ENCODE measurements around the gene RNF169. TPM values are rescaled to one million over a fixed set of nuclear protein-coding genes. Genes with fewer than 3 reads are reported as not detected.

RNF169 gene
- total RNA-seq, 1 donor from 2014 or later = 20.9 TPM

DNA sequence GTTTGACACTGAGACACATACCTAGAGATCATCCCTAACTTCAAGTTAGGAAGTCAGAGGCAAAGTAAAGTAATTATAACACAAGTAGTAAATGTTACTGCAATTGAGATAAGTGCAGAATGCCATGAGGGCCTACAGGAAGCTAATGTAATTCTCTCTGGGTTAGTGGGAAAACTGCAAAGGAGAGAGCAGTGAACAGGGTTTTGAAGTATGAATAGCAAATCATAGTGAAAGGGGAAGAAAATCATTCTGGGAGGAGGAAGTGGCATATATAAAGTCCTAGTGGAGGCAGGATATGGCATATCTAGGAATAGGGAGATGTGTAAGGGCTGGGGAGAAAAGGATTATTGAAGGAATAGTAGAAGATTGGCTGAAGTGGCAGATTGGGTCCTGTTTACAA, 27.9 kb downstream of the RNF169 start:
- Histone ChIP-seq H3K4me1 (peaks cover 30% of the 10 kb centered on the region), H3K36me3 (no peaks in the 10 kb centered on the region), H3K27ac (no peak overlapping the region), H3K27me3 (no peaks in the 10 kb centered on the region), H3K4me3 (no peak overlapping the region), H3K9me3 (no peaks in the 10 kb centered on the region)
- intact Hi-C loops (cut with DNase I) = no loop called here
- DNase-seq (ENCODE audit: extremely low spot score in 2 of 2) = no peak
- TF ChIP-seq, protein P1, sequence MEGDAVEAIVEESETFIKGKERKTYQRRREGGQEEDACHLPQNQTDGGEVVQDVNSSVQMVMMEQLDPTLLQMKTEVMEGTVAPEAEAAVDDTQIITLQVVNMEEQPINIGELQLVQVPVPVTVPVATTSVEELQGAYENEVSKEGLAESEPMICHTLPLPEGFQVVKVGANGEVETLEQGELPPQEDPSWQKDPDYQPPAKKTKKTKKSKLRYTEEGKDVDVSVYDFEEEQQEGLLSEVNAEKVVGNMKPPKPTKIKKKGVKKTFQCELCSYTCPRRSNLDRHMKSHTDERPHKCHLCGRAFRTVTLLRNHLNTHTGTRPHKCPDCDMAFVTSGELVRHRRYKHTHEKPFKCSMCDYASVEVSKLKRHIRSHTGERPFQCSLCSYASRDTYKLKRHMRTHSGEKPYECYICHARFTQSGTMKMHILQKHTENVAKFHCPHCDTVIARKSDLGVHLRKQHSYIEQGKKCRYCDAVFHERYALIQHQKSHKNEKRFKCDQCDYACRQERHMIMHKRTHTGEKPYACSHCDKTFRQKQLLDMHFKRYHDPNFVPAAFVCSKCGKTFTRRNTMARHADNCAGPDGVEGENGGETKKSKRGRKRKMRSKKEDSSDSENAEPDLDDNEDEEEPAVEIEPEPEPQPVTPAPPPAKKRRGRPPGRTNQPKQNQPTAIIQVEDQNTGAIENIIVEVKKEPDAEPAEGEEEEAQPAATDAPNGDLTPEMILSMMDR (IDR thresholded peaks at IDR 0.05) = no peak
- no peak for TF ChIP-seq POLR2A (IDR thresholded peaks at IDR 0.05)
- no peak for TF ChIP-seq POLR2AphosphoS5 (IDR thresholded peaks at IDR 0.05; ENCODE audit: insufficient read depth in 1 of 2, low read depth in 1 of 2)

DNA sequence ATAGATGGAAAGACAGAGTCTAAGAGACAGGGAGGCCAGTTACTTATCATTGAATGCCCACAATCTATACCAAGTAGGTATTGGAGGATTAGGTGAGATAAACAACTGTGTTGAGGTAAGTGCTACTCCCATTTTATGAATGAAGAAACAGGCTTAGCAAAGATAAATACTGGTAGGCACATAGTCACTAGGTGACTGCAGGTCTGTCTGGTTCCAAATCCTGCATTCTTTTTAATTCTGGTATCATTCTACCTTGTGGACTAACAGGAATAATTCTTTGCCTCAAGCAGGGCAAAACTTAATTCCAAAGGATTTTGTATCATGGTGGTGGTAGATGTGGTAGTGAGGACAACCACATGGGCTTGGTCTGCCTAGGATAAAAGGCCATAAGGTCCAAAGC, 28.4 kb downstream of the RNF169 start:
- Histone ChIP-seq H3K27ac (no peak overlapping the region), H3K4me1 (peaks cover 35% of the 10 kb centered on the region), H3K9me3 (no peaks in the 10 kb centered on the region), H3K27me3 (no peaks in the 10 kb centered on the region), H3K4me3 (no peak overlapping the region), H3K36me3 (no peaks in the 10 kb centered on the region)
- DNase-seq (ENCODE audit: extremely low spot score in 2 of 2) = no peak
- TF ChIP-seq, protein P1 (IDR thresholded peaks at IDR 0.05) = no peak
- TF ChIP-seq POLR2AphosphoS5 (IDR thresholded peaks at IDR 0.05; ENCODE audit: insufficient read depth in 1 of 2, low read depth in 1 of 2) = no peak
- no peak for TF ChIP-seq POLR2A (IDR thresholded peaks at IDR 0.05)
- intact Hi-C loops (cut with DNase I) = no loop called here

DNA sequence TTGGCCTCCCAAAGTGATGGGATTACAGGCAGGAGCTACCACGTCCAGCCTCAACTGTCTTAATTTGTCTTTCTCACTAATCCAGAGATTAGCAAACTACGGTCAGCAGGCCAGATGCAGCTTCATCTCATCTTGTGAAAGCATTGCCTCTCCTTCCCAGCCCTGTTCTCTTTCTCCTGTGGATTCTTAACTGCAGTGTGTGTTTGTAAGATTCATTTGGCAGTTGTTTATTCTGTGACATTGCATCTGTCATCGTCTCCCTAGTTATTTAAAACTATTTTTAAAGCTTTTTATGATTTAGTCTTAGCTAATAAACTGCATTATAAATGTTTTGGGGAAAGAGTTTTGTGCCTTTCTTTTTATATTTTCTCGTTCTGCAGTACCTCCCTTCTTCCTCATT, 29.2 kb downstream of the RNF169 start:
- Histone ChIP-seq H3K36me3 (no peaks in the 10 kb centered on the region), H3K4me3 (no peak overlapping the region), H3K4me1 (peaks cover 44% of the 10 kb centered on the region), H3K9me3 (no peaks in the 10 kb centered on the region), H3K27ac (no peak overlapping the region), H3K27me3 (no peaks in the 10 kb centered on the region)
- intact Hi-C loops (cut with DNase I) = no loop called here
- TF ChIP-seq POLR2A (IDR thresholded peaks at IDR 0.05) (no peak), POLR2AphosphoS5 (IDR thresholded peaks at IDR 0.05; ENCODE audit: insufficient read depth in 1 of 2, low read depth in 1 of 2) (no peak)
- TF ChIP-seq, protein P1 (IDR thresholded peaks at IDR 0.05) = no peak
- no peak for DNase-seq (ENCODE audit: extremely low spot score in 2 of 2)

DNA sequence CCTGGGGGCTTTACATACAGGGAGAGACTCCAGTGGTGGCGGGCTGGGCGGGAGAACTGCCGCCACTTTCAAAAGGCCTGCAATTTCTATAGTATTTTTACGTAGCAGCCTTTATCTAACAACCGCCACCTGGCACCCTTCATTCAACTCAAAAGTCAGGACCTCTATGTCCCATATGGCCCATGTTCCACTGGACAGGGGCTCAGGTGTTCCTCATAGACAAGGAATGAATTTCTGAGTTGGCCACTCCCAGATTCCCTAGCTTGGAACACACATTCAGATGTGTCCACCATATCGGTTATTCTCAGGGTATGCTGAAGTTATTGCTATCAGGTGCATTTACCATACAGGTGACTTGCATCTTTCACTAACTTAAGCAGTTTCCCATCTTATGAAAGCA, 29.9 kb downstream of the RNF169 start:
- Histone ChIP-seq H3K27ac (no peak overlapping the region), H3K4me1 (peaks cover 51% of the 10 kb centered on the region), H3K4me3 (no peak overlapping the region), H3K27me3 (no peaks in the 10 kb centered on the region), H3K36me3 (no peaks in the 10 kb centered on the region), H3K9me3 (no peaks in the 10 kb centered on the region)
- no peak for DNase-seq (ENCODE audit: extremely low spot score in 2 of 2)
- TF ChIP-seq POLR2A (IDR thresholded peaks at IDR 0.05) (no peak), POLR2AphosphoS5 (IDR thresholded peaks at IDR 0.05; ENCODE audit: insufficient read depth in 1 of 2, low read depth in 1 of 2) (no peak)
- TF ChIP-seq, protein P1 (IDR thresholded peaks at IDR 0.05) = no peak
- intact Hi-C loops (cut with DNase I) = no loop called here

DNA sequence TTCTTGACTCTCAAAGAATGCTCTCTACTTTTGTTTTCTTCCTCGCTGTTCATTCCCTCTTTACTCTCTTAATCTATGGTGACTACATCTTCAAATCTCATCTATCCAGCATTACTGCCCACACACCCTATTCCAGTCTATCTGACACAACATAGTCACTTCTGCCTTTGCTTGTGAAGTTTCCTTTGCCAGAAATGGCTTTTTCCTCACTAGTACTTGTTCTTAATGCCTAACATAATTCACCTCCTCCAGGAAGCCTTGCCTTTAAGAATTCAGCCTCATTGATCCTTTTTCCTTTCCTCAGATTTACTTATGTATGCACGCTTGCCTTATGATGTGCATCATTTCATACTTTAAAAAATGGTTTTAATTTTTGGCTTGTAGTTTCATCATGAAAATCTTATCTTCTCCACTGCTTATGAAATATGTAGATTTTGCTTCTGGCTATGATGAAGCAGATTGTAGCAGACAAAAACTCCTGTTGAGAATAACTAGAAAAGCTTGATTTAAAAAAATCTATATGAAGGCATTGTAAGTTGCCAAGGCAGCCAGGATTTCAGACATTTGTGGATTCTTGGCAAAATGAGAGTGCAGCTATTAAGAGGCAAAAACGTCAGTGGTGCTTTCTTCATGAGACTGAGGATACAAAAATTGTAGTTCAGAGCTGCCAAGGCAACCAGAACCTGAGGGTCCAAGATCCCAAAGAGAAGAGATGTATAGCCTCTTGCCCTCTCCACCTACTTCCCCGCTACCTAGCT, 31.8 kb downstream of the RNF169 start:
- H3K4me1 ChIP-seq = peaks cover 57% of the 10 kb centered on the region

More for the DNA sequence above, 31.8 kb downstream of the RNF169 start:
- Histone ChIP-seq H3K27me3 (no peaks in the 10 kb centered on the region), H3K4me3 (no peak overlapping the region), H3K27ac (no peak overlapping the region), H3K36me3 (no peaks in the 10 kb centered on the region), H3K9me3 (no peaks in the 10 kb centered on the region)
- DNase-seq (ENCODE audit: extremely low spot score in 2 of 2) = no peak
- intact Hi-C loops (cut with DNase I) = no loop called here
- TF ChIP-seq POLR2A (IDR thresholded peaks at IDR 0.05) = no peak
- TF ChIP-seq POLR2AphosphoS5 (IDR thresholded peaks at IDR 0.05; ENCODE audit: insufficient read depth in 1 of 2, low read depth in 1 of 2) = no peak
- TF ChIP-seq, protein P1 (IDR thresholded peaks at IDR 0.05) = no peak
